ENCODE data around the gene ZDHHC7.

GRCh38 chr16:84929421-84930297 lies 81.7 kb downstream of the ZDHHC7 start:
- no peak for TF ChIP-seq FOXJ3 (CRISPR knock-in tag; IDR thresholded peaks at IDR 0.05)
- no peak for TF ChIP-seq EZH2 (IDR thresholded peaks at IDR 0.05; ENCODE audit: borderline replicate concordance, low read depth, low read length)

Data from K562 (cell line).